Lower lobe of right lung (tissue), 2 donors: ENCODE data around the gene MGST2. TPM values are rescaled to one million over a fixed set of nuclear protein-coding genes. Genes with fewer than 3 reads are reported as not detected.
A peak's percentile ranks its signal among the peaks of the same experiment; 100 is the strongest.

Experiments used
- ATAC-seq, 2 donors: fragments of 200-7000 bp; cut with Tn5 transposase; one replicate each; pipeline ENCODE4 v1.9.1; 2020 to 2022; ENCODE audit warnings: mild to moderate bottlenecking in 2 of 2, moderate library complexity in 2 of 2
- DNase-seq: peaks from one replicate; pipeline ENCODE4 v3.0.0-alpha.2; 2020
- H3K27ac ChIP-seq: fragments of 200-600 bp; one replicate; pipeline ENCODE4 v1.8.0; 2022
- H3K27me3 ChIP-seq: fragments of 200-600 bp; one replicate; pipeline ENCODE4 v1.8.0; 2022; ENCODE audit warnings: low read depth
- H3K36me3 ChIP-seq: fragments of 200-600 bp; one replicate; pipeline ENCODE4 v1.8.0; 2022; ENCODE audit warnings: mild to moderate bottlenecking
- H3K4me1 ChIP-seq: fragments of 200-600 bp; one replicate; pipeline ENCODE4 v1.8.0; 2022
- H3K4me3 ChIP-seq: fragments of 200-600 bp; one replicate; pipeline ENCODE4 v1.8.0; 2022; ENCODE audit warnings: mild to moderate bottlenecking
- H3K9me3 ChIP-seq: fragments of 200-600 bp; one replicate; pipeline ENCODE4 v1.8.0; 2022
- intact Hi-C: fragments of 100-400 bp; cut with DNase I; formaldehyde crosslinking; loops from one replicate; pipeline ENCODE4 v1.11.0; 2022
- total RNA-seq: library from RNA; stranded (reverse); fragmentation: NEBNext Ultra II Directional; extraction: Animal tissue kit (Norgen Biotek cat#: 25700); gene quantifications from one replicate; pipeline ENCODE4 v1.2.1, GENCODE V29; 2021
- TF ChIP-seq, protein P1 (sequence below): fragments of 200-600 bp; IDR thresholded peaks from one replicate; pipeline ENCODE4 v1.8.0; 2022; ENCODE audit warnings: antibody characterized with exemption, mild to moderate bottlenecking
- donor health status: DM: no; HTN: yes; CAD: no; lungs with severe emphysema.

MGST2 gene
- total RNA-seq, 1 donor from 2014 or later: 79.3 TPM

DNA sequence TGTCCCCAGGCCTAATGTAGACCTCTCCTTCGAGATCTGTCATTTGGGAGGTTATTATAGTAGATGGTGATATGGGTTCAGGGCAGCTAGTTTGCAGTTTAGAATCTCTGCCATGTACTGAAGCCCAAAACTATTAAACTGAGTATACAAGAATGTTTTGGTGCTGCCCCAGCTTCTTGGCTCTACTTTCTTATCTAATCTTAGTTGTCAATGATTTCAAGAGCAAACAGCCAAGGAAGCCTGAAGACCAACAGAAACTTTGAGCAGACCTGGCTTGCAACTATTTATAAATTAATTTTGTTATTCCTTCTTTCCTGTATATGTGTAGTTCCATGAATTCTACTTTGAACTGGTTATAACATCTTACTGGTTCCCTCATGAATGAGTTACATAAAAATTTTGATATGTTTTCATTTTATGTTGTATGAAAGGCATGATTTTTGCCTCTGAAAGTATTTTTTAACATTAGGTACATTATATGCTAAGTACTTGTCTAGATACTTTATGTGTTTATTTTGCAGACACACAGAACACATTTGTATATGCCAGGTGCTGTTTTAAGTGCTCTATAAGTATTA lies 2.0 kb upstream of the MGST2 start:
- intact Hi-C loops: no loop called here
- Histone ChIP-seq H3K4me1 (peaks cover 29% of the 10 kb centered on the region), H3K36me3 (no peaks in the 10 kb centered on the region), H3K27me3 (no peaks in the 10 kb centered on the region), H3K27ac (no peak overlapping the region), H3K4me3 (no peak overlapping the region), H3K9me3 (no peaks in the 10 kb centered on the region)
- TF ChIP-seq, protein P1, sequence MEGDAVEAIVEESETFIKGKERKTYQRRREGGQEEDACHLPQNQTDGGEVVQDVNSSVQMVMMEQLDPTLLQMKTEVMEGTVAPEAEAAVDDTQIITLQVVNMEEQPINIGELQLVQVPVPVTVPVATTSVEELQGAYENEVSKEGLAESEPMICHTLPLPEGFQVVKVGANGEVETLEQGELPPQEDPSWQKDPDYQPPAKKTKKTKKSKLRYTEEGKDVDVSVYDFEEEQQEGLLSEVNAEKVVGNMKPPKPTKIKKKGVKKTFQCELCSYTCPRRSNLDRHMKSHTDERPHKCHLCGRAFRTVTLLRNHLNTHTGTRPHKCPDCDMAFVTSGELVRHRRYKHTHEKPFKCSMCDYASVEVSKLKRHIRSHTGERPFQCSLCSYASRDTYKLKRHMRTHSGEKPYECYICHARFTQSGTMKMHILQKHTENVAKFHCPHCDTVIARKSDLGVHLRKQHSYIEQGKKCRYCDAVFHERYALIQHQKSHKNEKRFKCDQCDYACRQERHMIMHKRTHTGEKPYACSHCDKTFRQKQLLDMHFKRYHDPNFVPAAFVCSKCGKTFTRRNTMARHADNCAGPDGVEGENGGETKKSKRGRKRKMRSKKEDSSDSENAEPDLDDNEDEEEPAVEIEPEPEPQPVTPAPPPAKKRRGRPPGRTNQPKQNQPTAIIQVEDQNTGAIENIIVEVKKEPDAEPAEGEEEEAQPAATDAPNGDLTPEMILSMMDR: no peak
- ATAC-seq (no peak), DNase-seq (no peak)

DNA sequence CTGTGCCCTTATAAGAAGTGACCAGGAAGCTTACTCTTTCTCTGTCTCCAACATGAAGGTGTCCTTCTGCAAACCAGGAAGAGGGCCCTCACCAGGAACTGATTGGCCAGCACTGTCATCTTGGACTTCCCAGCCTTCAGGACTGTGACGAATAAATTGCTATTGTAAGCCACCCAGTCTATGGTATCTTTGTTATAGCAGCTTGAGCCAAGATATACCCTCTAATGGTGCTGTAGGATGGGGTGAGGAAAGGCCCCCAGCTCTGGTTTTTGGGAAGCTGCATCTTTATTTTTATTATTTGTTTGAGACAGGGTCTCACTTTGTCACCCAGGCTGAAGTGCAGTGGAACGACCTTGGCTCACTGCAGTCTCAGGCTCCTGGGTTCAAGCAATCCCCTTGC lies 1.2 kb upstream of the MGST2 start:
- H3K9me3 ChIP-seq: no peaks in the 10 kb centered on the region
- TF ChIP-seq, protein P1: no peak
- H3K36me3 ChIP-seq: no peaks in the 10 kb centered on the region
- no peak for ATAC-seq
- no peak overlapping the region for H3K27ac ChIP-seq
- no peaks in the 10 kb centered on the region for H3K27me3 ChIP-seq
- intact Hi-C loops: no loop called here
- no peak overlapping the region for H3K4me3 ChIP-seq
- H3K4me1 ChIP-seq: peaks cover 35% of the 10 kb centered on the region
- DNase-seq: no peak

DNA sequence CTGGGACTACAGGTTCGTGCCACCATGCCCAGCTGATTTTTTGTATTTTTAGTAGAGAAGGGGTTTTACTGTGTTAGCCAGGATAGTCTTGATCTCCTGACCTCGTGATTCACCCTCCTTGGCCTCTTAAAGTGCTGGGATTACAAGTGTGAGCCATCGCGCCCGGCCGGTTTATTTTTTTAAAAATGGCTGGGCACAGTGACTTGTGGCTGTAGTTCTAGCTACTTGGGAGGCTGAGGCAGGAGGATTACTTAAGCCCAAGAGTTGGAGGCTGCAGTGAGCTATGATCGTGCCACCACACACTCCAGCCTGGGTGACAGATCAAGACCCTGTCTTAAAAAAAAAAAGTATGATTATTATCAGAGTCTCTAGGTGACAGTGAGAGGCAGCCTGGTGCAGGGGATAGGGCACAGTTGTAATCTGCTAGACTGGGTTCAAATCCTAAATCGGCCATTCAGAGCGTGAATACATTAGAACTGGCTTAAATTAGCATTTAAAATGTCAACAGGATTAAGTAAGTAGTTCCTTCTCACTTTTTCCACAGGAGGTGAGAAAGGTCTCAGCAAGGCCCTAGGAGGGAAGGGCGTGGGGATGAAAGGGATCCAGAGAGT lies 435 bp upstream of the MGST2 start:
- Histone ChIP-seq H3K9me3 (no peaks in the 10 kb centered on the region), H3K4me3 (peak overlapping the region; percentile 68), H3K27ac (peak overlapping the region; percentile 88), H3K36me3 (no peaks in the 10 kb centered on the region), H3K27me3 (no peaks in the 10 kb centered on the region), H3K4me1 (peaks cover 37% of the 10 kb centered on the region)
- TF ChIP-seq, protein P1: no peak
- no peak for ATAC-seq
- intact Hi-C loops: no loop called here
- no peak for DNase-seq

DNA sequence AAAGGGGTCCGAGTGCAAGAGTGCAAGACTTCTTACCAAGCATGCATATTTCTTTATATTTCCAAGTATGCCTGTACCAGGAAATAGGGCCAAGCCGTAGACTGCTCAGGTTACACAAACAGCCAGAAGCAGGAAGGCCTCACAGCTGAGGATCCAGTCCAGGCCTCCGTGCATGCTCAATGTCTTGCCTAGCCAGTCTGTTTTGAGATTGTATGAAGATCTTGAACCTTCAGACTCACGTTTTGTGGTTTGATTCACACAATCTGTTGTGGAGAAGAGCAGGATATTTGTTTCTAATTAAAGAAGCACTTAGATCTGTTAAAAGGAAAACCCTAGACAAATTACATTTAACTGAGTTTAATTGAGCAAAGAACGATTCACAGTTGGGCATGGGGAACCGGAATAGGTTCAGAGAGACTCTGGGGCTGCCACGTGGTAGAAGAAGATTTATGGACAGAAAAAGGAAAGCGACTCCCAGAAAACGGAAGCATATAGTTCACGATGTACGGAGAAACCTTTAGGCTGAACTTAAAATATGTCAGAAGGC lies 1.2 kb downstream of the MGST2 start:
- TF ChIP-seq, protein P1: no peak
- Histone ChIP-seq H3K9me3 (no peaks in the 10 kb centered on the region), H3K4me1 (peaks cover 37% of the 10 kb centered on the region), H3K27ac (peak overlapping the region; percentile 88), H3K4me3 (peak overlapping the region; percentile 68), H3K36me3 (peaks cover under 1% of the 10 kb centered on the region), H3K27me3 (no peaks in the 10 kb centered on the region)
- DNase-seq (peak; percentile 61), ATAC-seq (peak; percentile 87 to 88)
- intact Hi-C loops: no loop called here

DNA sequence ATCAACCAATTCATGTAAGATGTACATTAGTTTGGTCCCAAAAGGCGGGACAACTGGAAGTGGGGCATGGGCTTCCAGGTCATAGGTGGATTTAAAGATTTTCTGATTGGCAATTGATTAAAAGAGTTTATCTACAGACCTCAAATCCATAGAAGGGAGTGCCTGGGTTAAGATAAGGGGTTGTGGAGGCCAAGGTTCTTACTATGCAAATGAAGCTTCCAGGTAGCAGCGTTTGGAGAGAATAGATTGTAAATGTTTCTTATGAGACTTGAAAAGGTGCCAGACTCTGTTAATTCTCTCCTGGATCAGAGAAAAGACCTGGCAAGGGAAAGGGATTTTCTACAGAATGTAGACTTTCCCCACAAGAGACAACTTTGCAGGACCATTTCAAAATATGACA lies 2.4 kb downstream of the MGST2 start:
- TF ChIP-seq, protein P1: no peak
- ATAC-seq (no peak), DNase-seq (no peak)
- Histone ChIP-seq H3K4me3 (no peak overlapping the region), H3K4me1 (peaks cover 37% of the 10 kb centered on the region), H3K9me3 (no peaks in the 10 kb centered on the region), H3K36me3 (peaks cover 10% of the 10 kb centered on the region), H3K27me3 (no peaks in the 10 kb centered on the region), H3K27ac (no peak overlapping the region)
- intact Hi-C loops: no loop called here
